GM04503 (cell line): ENCODE data around the gene PAX2.

Source experiments
- DNase-seq: peaks from one replicate; pipeline ENCODE4 v3.0.0-alpha.2; 2012; ENCODE audit warnings: low read depth

PAX2 gene

DNA sequence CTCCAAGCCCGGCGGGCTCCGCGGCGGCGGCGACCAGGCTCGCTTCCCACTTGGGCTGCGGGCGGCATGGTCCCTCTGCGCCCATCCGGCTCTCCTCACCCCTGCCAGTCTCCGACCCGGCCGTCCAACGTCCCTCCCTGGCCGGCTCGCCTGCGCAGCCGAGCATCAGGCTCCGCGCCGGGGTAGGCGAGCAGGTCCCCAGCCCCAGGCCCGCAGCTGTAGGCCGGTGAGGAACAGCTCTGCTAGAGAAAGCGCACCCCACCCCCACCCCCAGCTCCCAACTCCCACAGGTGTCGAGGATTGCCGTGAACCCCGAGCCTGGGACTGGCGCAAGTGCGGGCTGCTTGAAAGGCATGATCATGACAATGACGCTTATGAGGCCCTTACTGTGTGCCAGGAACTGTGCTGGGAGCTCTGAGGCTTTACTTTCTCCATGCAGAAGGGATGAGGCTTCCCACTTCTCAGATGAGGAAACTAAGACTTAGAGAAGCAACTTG, 20.8 kb upstream of the PAX2 start:
- DNase-seq = no peak

DNA sequence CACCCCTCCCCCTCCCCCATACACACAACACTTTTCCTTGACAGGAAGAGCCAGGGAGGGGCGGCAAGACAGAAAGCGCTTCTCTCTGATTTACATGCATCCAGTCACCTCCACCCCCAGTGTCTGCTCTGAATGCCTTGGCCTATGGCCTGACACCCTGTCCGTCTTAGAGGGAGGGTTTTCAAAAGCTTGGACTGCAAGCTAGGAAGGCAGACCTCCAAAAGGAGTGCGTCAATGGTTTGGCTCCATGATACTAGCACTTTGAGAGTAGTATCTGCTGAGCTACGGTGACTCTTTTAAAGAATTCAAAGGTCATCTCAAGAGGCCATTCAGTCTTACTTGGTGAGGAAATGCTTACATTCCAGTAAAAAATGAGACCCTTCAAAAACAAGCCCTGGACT, 20.3 kb upstream of the PAX2 start:
- no peak for DNase-seq

DNA sequence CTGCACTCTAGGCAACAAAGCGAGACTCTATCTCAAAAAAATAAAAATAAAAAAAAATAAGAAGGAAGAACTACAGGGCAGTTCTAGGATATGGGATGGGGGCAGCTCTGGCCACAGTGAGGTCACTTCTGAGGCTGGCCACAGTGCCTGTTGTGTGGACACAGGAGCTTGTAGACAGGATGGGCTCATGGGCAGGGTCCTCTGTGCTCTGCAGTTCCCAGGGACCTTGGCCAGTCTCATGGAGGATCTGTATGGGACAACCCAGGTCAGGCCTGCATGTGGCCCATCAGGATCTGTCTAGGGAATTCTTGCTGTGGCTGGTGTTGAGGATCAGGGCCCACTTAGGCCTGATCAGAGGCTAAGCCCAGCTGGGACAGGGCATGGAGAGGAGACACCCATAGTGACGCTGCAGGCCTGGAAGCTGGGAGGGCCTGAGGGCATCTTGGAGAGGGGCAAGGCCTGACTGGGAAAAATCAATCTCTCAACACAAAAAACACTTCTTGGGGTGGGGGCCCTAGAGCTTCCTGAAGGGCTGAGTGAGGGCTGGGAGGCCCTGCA, 19.4 kb upstream of the PAX2 start:
- DNase-seq = no peak

GRCh38 chr10:100727808-100728207, 17.6 kb upstream of the PAX2 start:
- no peak for DNase-seq

DNA sequence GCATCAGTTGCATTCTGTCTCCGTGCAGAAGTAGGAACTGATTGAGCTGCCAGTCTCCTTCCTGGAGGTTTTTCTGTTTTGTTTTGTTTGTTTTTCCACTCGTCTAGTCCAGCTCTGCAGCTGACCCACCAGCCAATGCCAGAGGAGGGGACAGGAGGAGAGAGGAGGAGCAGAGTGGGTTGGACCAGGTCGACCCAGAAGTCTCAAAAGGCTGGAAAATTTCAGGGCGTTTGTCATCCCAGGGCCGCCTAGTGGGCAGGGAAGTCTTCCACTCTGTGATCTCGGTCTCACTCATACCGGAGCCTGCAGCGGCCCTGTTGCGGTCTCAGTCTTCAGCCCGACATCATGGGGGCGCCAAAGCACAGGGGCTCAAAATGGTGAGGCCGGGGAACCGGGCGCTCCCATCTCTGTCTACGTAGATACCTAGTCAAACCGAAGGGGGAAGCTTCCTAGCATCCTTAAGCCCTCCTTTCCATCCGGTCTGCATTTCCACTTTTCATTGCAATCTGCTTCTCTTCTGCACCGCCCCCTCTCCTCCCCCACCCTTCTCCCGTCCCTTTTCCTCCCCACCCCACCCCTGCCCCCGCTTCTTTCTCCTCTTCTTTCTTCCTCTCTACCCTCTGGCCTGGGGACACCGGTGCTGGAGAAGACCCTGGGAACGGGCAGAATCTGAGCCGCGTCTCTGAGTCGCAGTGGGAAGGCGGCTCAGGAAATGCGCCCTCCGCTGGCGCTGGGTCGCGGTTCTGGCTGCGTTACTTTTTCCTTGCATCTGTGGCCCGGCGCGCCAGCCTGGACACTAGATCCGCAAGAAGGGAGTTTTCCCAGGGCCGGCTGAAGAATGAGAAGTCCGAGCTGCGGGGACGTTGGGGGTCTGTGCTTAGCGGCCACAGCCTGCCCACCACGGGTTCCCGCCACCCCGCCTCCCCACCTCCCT, 16.2 kb upstream of the PAX2 start:
- no peak for DNase-seq

GRCh38 chr10:100729862-100730724, 15.3 kb upstream of the PAX2 start:
- DNase-seq = no peak

- no peak for DNase-seq
Observed at GRCh38 chr10:100730725-100731406, 14.5 kb upstream of the PAX2 start.

DNA sequence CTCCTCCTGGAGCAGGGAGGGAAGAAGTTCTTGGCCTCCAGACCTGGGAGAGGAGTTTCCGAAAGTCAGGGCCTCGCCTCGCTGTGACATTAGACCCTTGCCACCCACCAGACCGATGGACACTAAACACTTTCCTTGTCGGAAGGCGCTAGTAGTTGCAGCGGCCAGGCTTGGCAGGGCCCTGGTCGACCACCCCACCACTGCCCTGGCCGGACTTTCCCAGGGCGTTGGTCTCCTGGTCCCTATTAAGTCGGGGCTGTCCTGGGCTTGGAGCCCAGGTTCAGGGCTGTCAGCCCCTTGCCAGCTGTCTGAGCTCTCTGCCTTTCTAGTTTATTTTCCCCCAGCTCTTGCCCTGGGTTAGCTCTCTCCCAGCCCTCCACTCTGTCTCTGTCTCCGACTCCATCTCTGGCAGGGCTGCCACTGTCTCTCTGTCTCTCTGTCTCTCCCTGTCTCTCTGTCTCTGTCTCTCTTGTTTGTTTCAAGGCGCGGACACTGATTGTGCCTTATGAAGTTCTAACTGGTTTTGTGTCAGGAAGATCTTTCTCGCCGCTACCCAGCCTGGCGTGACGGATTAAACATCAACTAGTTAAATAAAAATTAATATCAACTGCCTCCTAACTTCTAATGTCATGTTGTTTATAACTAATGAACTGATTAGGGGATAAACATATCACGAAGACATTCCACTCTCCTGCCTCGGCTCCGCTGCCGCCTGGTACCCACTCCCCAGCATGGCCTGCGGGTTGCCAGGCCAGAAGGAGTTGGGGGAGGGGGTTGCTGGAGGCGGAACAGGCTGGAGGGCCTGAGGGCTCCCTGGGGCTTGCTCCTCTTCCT, 13.8 kb upstream of the PAX2 start:
- DNase-seq = no peak

DNA sequence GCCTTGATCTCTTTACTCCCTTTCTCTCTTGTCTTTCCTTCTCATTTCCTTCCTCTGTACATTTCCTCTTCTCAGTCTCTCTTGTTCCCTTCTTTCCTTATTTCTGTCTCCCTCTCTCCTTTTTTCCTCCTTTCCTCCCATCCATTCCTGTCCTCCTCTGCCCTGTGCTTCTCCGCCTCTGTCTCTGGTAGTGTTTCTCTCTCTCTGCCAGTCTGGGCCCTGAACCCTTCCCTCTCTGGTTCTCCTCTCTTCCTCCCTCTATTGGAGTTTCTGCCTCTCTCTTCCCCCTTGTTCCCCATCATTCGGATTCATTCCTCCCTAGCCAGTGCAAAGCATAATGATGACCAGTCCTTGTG, 13.2 kb upstream of the PAX2 start:
- no peak for DNase-seq

DNA sequence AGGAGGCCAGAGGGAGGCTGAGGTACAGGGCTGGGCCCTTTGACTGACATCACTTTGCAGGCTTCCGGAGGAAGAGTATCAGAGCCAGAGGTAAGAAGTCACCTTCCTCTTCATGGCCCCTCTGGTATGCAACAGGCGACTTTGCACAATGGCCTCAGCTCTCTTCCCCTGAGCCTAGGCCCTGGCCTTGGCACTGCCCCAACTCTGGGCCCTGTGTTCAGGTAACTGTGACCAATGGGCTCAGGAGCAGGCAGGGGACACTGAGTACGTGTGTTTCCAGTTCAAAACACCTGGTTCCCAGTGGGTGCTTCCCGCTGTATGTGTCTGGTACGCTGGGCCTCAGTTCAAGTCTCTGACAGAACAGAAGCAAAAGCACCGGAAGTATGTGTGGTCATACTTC, 12.1 kb upstream of the PAX2 start:
- DNase-seq = no peak

GRCh38 chr10:100734295-100735086, 10.9 kb upstream of the PAX2 start:
- no peak for DNase-seq

GRCh38 chr10:100735087-100735336, 10.4 kb upstream of the PAX2 start:
- no peak for DNase-seq

- DNase-seq = no peak
Observed at GRCh38 chr10:100735337-100736143, 9.8 kb upstream of the PAX2 start.

DNA sequence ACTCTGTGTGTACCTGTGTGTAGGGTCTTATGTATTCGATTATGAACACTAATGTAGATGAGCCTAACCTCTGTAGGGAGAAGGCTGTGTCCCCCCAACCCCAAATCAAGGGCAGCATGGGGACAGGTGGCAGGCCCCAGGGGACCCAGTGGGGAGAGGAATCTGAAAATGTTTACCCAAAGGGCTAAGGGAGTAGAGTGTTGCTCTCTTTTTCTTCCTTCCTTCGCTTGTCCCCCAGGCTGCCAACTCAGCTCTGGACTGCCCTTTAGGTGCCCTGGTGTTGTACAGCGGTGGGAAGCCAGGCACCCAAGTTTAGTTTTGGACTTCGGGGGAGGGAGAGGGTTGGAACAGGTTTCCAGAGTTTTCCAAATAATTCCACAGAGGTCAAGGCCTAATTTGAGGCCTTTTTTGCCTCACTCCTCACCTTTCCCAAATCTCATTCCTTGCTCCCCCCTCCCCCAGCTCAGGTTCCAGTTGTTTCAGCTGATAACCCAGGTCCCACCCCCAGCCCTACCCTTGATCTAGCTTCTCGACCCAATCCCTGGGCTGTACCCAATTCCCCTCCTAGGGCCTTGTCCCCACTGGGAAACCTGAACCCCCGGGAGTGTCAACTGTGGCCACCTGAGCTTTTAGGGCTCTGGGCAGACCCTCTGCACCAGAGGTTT, 9.1 kb upstream of the PAX2 start:
- DNase-seq = no peak

DNA sequence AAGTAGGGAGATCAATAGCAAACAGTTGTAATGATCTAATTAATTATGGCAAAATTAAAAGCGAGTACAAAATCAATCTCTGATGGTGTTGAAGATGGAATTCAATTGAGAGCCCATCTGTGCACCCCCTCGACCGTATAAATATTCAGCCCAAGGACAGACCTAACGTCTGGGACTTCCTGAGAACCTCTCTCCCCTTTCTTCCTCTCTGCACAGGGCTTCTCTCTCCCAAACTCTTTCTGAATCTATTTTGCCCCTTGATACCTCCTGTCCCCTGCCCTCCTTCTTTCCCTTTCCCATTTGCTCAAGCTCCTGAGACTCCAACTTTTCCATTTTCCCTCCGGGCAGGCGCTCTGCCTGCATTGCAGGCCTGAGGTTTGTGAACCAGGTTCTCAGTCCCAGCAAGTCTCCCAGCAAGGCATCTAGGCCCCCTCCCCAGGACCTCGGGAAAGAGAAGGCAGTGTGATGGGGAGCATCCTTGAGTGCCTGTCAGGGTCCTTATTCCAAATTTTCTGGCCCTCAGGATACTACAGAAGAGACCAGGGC, 8.5 kb upstream of the PAX2 start:
- no peak for DNase-seq

DNA sequence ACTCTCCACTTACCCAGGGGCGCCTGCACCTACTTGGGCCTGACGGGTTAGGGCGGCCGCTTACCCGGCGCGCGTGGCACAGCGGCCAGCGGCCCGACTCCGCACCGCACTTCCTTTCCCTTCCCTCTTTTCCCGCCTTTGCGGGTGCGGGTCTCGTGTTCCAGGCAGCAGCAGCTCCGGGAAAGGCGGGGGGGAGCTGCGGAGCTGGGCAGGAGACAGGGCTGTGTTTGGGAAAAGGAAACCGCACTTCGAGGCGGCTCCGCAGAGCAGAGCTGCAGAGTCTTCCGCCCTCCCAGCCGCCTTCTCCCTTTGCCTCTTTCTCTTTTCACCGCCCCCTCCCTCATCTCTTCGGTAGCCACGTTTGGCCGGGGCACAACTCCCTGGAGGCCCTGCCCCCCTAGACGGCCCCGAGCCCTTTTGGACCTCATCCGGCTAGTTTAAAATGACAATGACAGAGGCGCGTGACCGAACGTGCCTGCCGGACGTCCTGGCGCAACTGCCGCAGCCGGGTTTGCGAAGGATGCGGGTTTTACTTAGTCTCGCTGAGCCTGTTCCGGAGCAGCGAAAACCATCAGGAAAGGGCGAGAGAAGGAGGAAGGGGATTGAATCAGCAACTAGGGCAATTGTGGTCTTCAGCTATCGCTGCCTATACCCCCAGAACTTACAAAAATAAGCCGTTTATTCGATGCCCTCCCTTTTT, 7.9 kb upstream of the PAX2 start:
- no peak for DNase-seq

- DNase-seq = no peak
Observed at GRCh38 chr10:100738055-100738827, 7.1 kb upstream of the PAX2 start.
